Left ventricle myocardium inferior (tissue), 1 donor: ENCODE data around the gene DCANP1. TPM values are rescaled to one million over a fixed set of nuclear protein-coding genes. Genes with fewer than 3 reads are reported as not detected.

Source experiments
- DNase-seq: peaks from one replicate; pipeline ENCODE4 v3.0.0-alpha.2; 2020
- H3K27ac ChIP-seq: fragments of 200-600 bp; replicated peaks from 2 replicates; pipeline ENCODE4 v1.8.0; 2021
- H3K27me3 ChIP-seq: fragments of 200-600 bp; 2 replicates; pipeline ENCODE4 v1.8.0; 2021; ENCODE audit warnings: low read depth
- H3K36me3 ChIP-seq: fragments of 200-600 bp; 2 replicates; pipeline ENCODE4 v1.8.0; 2021
- H3K4me1 ChIP-seq: fragments of 200-600 bp; 2 replicates; pipeline ENCODE4 v1.8.0; 2021
- H3K4me3 ChIP-seq: fragments of 200-600 bp; 2 replicates; pipeline ENCODE4 v1.8.0; 2021; ENCODE audit warnings: mild to moderate bottlenecking, moderate library complexity
- H3K9me3 ChIP-seq: fragments of 200-600 bp; replicated peaks from 2 replicates; pipeline ENCODE4 v1.8.0; 2021
- intact Hi-C: fragments of 100-400 bp; cut with micrococcal nuclease; formaldehyde crosslinking; loops from one replicate; pipeline ENCODE4 v1.11.0; 2022
- total RNA-seq: library from RNA; stranded (reverse); fragmentation: NEBNext Ultra II Directional; extraction: Animal tissue kit (Norgen Biotek cat#: 25700); gene quantifications from one replicate; pipeline ENCODE4 v1.2.1, GENCODE V29; 2021
- TF ChIP-seq, protein P1 (sequence below): fragments of 200-600 bp; IDR thresholded peaks from 2 replicates; pipeline ENCODE4 v1.8.0; 2021; ENCODE audit warnings: antibody characterized with exemption, mild to moderate bottlenecking, borderline replicate concordance
- donor health status: DM: no; HTN: yes; CAD: no; lungs with severe emphysema.

DCANP1 gene
- total RNA-seq, 1 donor from 2014 or later, result not detected

DNA sequence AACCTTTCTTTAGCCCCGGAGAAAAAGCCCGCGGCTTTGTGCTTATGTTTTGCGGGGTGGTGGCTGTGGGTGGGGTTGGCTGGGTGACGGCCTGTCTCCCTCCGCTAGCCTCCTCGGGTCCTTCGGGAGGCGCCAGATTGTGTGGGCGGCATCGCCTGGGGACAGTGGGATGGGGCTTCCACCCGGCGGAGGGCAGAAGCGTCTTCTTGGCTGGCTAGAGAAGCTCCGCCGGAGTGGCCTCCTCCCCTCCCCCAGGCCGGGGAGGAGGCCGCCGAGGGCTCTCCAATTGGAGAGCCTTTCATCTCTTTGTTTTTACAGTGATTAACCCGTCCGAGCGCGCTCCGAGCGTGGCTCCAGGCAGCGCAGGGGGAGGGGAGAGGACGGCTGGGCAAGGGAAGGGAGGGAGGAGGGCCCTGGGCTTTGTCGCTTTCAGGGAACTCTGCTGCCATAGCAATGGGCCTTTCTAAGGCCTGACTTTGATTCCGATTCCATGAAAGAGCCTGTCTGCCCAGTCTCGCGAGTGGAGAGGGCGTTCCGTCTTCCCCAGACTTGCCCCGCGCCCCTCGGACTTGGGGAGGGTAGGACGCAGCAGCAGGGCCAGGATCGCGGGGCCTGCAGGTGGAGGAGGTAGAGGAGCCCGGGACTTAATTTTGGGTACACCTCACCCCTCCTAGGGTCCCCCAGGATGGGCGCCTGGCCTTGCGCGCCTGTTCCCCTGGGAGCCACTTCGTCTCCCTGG is 41.7 kb upstream of the DCANP1 start:
- Histone ChIP-seq H3K27ac (no peak overlapping the region), H3K27me3 (peaks cover 97% of the 10 kb centered on the region), H3K36me3 (no peaks in the 10 kb centered on the region), H3K4me1 (peaks cover 30% of the 10 kb centered on the region), H3K9me3 (no peaks in the 10 kb centered on the region), H3K4me3 (peak overlapping the region; percentile 57)
- intact Hi-C loops, result no loop called here
- no peak for DNase-seq
- TF ChIP-seq, protein P1, sequence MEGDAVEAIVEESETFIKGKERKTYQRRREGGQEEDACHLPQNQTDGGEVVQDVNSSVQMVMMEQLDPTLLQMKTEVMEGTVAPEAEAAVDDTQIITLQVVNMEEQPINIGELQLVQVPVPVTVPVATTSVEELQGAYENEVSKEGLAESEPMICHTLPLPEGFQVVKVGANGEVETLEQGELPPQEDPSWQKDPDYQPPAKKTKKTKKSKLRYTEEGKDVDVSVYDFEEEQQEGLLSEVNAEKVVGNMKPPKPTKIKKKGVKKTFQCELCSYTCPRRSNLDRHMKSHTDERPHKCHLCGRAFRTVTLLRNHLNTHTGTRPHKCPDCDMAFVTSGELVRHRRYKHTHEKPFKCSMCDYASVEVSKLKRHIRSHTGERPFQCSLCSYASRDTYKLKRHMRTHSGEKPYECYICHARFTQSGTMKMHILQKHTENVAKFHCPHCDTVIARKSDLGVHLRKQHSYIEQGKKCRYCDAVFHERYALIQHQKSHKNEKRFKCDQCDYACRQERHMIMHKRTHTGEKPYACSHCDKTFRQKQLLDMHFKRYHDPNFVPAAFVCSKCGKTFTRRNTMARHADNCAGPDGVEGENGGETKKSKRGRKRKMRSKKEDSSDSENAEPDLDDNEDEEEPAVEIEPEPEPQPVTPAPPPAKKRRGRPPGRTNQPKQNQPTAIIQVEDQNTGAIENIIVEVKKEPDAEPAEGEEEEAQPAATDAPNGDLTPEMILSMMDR, result no peak

DNA sequence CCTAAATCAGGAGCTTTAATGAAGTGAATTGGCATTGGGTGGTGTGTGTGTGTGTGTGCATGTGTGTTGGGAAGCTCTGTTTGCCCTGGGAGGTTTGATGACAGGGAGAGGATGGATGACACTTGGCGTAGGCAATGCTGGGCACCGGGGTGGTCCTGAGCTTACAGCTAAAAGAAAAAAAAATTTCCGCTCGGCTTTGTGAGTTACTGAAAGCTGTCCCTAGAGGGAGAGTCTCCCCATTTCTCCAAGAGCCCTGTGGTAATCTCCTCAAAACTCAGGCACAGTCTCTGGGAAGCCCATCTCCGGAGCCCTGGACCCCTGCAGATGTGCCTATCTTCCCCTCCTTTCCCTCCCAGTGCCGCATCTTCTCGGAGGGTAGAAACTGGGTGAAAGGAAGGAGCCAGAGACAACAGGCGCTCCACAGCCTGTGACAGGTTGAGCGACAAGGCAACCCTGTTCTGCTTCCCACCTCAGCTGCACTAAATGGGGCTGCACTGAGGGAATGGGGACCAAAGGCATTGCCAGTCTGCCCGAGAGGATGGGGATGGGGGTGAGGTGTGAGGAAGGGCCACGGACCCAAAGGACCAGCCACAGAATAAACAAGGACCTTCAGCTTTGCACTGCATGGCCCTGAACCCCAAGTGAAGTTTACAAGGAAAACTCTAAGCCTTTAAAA is 40.8 kb upstream of the DCANP1 start:
- TF ChIP-seq, protein P1, result no peak
- Histone ChIP-seq H3K27me3 (peaks cover 92% of the 10 kb centered on the region), H3K36me3 (no peaks in the 10 kb centered on the region), H3K4me1 (peaks cover 30% of the 10 kb centered on the region), H3K27ac (no peak overlapping the region), H3K4me3 (no peak overlapping the region), H3K9me3 (no peaks in the 10 kb centered on the region)
- intact Hi-C loops, result no loop called here
- DNase-seq, result no peak

DNA sequence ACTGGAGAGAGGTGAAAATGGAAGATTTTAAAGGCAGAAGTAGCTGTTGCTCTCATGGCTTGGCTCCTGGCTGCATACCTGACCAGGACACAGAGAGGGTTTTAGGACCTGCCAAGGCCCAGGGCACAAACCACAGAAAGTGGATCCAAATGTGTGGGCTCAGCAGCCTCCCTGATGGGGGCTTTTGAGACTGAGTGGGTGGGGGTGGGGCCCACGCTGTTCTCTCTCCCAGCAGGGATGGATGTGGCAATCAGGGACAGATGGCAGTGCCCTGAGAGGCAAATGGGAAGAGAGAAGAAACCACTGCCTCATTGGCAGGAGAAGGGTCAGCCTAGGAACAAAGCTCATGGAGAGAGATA is 39.9 kb upstream of the DCANP1 start:
- H3K27me3 ChIP-seq, result peaks cover 91% of the 10 kb centered on the region
- no peak overlapping the region for H3K27ac ChIP-seq
- TF ChIP-seq, protein P1, result no peak
- intact Hi-C loops, result no loop called here
- H3K36me3 ChIP-seq, result no peaks in the 10 kb centered on the region
- H3K4me3 ChIP-seq, result no peak overlapping the region
- no peak for DNase-seq
- H3K4me1 ChIP-seq, result peaks cover 30% of the 10 kb centered on the region
- H3K9me3 ChIP-seq, result no peaks in the 10 kb centered on the region

DNA sequence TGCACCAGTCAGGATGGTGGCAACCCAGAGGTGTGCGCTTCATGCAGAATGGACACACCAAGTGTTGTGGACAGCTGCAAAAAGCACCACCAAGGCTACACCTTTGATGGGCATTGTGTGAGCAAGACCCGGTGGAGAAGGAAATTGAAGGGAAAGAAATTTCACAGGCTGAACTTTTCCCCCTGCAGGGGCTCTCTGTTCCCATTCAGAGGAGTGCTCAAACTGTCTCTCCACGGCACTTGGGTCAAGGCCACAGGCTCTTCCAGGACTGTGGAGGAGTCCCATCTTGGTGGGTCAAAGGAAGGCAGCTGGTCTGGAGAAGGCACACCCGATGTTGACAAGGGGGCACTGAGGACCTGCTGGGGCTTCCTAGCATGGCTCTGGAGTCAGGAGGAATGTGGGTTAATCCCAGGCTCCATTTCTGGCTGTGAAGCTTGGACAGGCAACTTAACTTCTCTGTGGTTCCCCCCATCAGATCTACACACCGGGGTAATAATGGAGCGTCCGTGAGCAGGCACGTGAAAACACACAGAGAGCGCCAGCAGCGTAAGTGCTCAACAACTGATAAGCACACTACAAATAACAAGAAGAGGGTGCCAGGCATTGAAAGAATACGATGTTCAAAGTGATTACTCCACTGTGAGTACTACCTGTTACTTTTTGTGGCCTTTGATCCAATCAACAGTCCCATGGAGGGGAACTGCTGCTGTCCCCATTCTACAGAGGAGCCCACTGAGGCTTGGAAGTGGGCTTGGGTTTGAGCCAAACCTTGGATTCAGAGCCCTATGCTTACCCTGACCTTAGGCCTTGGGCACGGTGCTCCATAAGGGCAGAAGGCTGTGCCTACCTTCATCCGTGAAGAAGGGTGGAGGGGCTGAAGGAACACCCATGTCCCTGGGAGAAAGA is 39.2 kb upstream of the DCANP1 start:
- Histone ChIP-seq H3K4me3 (no peak overlapping the region), H3K27ac (no peak overlapping the region), H3K36me3 (no peaks in the 10 kb centered on the region), H3K27me3 (peaks cover 90% of the 10 kb centered on the region), H3K4me1 (peaks cover 30% of the 10 kb centered on the region), H3K9me3 (no peaks in the 10 kb centered on the region)
- TF ChIP-seq, protein P1, result no peak
- intact Hi-C loops, result no loop called here
- no peak for DNase-seq

DNA sequence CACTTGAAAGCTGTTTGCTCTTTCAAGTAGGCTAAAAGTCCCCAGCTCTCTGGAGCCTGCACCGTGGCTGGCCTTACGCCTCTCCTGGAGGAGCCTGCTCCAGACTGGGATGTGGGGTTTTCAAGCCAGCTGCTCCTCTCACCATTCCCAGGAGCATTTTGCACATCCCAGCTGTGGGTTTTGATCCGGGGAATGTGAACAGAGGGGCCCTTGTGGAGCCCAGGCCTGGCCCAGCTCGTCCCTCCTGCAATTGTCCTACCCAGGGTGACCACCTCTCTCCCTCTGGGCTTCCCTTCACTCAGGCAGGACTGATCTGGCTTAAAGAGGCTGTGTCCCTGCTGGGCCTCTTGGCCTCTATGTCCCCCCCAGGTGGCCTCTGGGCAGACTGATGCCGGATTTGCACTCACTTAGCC is 37.5 kb upstream of the DCANP1 start:
- H3K27ac ChIP-seq, result no peak overlapping the region
- TF ChIP-seq, protein P1, result no peak
- H3K36me3 ChIP-seq, result no peaks in the 10 kb centered on the region
- H3K4me1 ChIP-seq, result peaks cover 18% of the 10 kb centered on the region
- H3K27me3 ChIP-seq, result peaks cover 89% of the 10 kb centered on the region
- DNase-seq, result no peak
- intact Hi-C loops, result no loop called here
- no peak overlapping the region for H3K4me3 ChIP-seq
- H3K9me3 ChIP-seq, result no peaks in the 10 kb centered on the region
